Islet precursor cell (in vitro differentiated cells): ENCODE results near the gene METAP1D.

ENCODE experiments used
- DNase-seq: peaks from one replicate; pipeline ENCODE4 v3.0.0-alpha.2; 2018

Gene METAP1D

DNA sequence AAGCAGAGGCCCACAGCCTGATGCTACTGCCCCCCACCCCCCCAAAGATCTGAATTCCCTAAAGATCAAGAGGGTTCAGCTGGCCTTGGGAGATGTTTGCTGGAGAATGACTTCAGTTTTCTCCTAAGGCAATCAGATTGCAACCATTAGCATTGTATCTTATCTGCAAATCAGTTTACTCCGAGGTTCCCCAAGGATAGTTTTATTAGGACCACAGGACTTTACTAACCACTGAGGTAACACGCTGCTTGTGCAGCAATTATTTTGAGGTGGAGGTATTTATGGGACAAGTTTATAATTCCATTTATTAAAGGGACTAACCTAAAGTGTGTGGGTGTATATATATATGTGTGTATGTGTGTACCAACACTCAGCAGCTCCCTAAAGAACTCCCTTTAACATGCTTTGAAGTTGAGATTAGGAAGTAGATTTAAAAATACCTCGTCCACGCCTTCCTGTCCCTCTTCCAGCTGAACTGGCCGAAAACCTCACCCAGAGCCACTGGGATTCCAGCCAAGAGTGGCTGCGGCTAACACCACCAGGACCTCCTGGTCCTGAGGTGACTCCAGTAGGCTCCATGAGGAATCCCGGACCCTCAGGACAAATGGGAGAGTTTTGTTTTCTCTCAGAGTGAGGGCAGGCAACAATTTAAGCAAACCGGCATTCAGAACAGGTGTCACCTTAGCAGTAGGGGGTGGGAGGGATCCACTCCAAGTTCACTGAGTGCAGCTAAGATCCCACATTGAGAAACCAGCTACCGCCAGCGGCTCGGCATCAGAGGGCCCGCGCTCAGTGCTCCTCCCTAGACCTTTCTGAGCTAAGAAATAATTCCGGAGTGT is 82.6 kb downstream of the METAP1D start:
- no peak for DNase-seq

DNA sequence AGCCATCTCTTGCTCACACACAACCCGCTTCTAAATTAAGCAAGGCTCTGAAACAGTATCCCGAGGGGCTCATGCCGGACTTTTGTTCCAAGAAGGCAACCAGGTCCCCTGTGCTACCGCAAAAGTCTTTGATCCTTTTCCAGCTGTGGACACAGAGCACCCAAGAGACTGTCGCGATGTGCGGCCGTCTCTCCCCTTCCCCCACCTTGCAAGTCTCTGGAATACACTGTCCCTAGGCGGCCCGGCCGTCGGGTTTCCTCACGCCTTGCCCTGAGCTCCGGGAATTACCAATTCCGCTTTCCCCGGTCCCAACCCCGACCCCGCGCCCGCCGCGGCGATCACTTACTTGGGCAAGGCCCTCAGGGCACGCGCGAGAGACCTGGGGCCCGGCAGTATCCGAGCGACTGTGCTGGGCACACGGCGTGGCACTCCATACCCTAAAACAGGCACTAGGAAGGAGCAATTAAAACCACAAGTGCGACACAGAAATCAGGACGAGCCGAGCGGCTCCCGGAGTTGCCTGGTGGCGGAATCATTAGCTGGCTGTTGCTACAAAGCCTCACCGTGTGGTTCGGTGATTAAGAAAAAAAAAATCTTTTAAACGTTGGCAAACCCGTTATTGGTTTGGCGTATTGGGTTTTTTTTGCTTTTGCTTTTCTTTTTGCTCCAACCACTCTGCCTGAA is 83.3 kb downstream of the METAP1D start:
- DNase-seq: no peak

DNA sequence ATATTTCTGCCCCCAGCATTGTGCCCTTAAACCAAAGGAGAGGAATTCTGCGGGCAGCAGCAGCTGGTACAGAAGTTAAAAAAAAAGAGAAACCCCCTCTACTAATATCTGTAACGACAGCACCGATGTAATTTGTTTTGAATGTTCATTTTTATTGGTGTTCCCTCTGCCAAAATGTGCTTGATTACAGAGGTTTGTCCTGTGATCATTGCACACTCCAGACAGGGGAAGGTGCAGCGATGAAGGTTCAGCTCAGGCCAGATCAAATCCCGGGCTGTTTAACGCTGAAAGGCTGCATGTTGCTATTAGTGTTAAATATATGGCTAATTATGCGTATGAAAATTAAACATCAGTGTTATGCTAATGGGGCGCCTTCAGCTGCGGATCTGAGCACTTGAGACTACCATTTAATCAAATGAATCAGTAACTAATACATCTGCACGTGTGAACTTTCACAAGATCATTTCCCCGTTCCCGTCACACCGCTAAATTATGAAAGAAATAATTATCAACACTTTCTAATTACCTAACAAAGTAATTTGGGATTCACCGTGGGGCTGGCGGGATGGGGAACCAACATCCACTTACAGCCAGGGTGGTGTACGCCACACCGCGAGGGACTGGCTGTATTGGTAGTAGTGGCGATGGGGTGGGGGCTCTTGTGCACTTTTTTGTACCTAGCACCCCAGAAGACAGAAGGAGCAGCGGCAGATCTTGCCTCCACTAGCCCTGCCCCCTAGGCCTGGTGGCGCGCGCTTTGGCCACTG is 84.1 kb downstream of the METAP1D start:
- no peak for DNase-seq

DNA sequence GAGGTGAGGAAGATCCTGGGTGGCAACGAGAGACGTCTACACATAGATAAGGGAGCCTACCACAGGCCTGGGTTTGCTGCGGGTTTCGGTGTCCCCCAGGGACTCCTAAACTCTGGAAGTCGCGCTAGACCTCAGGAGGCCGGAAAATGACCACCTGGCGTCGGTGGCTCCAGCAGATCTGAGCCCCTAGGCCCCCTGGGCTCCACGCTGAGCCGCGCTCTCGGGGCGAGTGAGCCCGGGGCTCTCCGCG is 84.6 kb downstream of the METAP1D start:
- DNase-seq: peak; percentile 73

DNA sequence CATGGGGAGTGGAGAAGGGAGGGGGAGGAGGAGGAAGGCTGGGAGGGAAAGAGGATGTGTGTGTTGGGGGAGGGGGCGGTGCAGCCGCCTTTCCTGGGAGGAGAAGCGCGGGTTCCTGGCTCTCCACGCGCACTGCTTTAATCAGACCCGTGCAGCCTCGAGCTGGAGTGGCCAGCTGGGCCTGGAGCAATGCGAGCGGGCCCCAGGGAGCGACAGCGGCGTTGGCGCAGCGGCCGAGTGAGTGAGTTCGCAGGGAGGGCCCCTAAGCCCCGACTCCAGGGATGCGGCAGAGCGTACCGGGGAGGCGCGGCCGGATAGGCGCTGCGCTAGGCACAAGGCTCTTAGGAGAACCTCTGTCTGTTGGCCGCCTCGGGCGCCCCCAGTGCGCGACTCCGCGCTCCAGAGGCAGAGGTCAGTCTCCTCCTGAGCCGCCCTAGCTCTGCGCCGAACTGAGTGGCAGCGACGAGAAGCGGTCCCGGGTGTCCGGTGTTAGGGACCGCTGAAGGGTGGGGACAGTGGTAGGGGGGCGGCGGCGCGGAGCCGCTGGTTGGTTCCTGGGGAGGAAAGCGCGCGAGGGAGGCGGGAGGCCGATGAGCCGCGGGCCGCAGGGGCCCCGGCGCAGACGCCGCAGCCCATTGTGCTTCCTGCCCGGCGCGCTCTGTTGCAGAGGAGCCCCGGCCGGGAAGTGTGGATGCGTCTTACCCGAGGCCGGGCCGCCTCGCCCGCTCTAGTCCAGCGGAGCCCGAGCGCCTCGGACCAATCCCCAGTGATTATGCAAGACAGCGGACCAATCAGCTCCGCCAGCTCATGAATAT is 85.1 kb downstream of the METAP1D start:
- DNase-seq: peak; percentile 98

DNA sequence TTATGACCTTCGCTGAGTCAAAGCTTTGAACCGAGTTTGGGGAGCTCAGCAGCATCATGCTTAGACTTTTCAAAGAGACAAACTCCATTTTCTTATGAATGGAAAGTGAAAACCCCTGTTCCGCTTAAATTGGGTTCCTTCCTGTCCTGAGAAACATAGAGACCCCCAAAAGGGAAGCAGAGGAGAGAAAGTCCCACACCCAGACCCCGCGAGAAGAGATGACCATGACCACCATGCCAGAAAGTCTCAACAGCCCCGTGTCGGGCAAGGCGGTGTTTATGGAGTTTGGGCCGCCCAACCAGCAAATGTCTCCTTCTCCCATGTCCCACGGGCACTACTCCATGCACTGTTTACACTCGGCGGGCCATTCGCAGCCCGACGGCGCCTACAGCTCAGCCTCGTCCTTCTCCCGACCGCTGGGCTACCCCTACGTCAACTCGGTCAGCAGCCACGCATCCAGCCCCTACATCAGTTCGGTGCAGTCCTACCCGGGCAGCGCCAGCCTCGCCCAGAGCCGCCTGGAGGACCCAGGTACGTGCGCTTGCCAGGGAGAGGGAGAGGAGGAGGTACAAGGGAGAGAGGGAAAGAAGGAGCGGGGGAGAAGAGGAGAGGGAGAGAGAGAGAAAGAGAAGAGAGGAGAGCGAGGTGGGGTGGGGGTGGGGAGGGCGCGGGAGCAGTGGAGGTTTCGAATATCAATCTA is 85.9 kb downstream of the METAP1D start, which contains the start of gene DLX1:
Gene DLX1, plus strand, starts transcription at position 48 of the 700 bp plus-strand sequence. Its CDS starts 171 bp downstream, at position 219.
- DNase-seq: peak; percentile 85

DNA sequence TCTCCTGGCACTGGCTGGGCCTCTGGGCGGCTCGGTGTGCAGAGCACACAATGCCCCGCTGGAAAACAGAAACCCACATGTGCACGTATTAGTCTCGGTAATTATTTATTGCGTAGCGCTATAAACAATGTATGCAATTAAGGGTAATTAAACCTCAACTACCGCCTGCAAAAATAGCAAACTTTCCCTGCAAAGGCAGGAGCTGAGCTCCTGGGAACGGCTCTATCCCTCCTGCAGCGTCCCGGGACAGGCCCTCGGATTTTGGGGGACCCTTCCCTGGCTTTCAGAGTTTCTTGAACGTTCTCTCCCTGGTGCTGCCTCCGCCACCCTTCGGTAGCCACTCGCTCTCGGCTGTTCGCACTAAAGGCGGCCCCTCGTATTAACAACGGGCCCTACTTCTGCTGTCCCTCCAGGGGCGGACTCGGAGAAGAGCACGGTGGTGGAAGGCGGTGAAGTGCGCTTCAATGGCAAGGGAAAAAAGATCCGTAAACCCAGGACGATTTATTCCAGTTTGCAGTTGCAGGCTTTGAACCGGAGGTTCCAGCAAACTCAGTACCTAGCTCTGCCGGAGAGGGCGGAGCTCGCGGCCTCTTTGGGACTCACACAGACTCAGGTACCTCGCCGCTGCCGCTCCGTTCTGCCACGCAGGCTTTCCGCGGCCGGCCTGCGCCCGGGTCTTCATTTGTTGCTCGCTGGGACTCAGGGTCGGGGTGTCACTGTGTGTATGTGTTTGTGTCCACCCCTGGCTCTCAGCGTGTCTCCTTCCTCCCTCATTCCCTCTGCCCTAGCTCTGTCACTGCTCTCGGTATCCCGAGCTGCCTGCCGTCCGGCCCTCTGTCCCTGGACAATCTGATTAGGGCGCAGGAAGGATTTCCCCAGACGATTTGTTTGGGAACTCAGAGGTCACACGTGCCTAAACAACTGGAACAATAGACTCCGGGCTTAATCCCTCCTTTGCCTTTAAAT is 86.8 kb downstream of the METAP1D start:
- peak; percentile 90 for DNase-seq

DNA sequence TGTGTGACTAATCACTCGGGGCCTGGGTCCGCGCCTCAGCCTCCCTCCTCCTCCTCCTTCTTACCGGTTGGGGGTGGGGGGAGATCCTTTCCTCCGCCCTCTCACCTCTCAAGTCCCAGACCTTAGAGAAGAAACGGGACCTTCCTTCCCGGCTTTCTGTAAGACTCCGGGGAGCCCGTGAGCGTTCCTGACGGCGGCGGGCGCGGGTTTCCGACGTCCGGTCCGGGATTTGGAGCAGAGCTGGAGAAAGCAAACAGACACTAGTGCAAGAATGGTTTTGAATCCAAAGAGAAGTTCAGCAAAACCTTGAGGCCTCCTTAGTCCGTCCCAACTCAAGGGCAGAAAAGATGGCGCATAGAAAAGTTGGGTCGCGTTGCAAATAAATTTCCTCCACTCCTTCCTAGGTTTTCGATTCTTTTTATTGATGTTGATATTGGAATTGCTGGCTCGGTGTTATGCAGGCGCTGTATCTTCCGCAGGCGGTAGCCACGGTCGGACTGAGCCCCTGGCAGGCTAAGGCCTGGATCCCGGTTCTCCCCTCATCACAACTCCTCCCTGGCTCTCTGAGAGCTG is 87.5 kb downstream of the METAP1D start:
- peak; percentile 75 for DNase-seq

DNA sequence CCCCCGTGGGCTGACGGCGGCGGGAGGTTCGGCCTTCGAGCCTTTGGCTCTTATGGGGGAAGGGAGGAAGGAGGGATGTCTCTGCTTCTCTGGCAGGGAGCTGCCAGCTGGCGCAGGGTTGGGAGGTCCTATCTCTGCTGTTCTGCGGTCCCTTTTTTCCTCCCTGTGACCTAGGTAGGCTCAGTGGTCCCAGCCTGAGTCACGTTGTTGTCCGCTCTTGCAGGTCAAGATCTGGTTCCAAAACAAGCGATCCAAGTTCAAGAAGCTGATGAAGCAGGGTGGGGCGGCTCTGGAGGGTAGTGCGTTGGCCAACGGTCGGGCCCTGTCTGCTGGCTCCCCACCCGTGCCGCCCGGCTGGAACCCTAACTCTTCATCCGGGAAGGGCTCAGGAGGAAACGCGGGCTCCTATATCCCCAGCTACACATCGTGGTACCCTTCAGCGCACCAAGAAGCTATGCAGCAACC is 88.1 kb downstream of the METAP1D start:
- no peak for DNase-seq

DNA sequence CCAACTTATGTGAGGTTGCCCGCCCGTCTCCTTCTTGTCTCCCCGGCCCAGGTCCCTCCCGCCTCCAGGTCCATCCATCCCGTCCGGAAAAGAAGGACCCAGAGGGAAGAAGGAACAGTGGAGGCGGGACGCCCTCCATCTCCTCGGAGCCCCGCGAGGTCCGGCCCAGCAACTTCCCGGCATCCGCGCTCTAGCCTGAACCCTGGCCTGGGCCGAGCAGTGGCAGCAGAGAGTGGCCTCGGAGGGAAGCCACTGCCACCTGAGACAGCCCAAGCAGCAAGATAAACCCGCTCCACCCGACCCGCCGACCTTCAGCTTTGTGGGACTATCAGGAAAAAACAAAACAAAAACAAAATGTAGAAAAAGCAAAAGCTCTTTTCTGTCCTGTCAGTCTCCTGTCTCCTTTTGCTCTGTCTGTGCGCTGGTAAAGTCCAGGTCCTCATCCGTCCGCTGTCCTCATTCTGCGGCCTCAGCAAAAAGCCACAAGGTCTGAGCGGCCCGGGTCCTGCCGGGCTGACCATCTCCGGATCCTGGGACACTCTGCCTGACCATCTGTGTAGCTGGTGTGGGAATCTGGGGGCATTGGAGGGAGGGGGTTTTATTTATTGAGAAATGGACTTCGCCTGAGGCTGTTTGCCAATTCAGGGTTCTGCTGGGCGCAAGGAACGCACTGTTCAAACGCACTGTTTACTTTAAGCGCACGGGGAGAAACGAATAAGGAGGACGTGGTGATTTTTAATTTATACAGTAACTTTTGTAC is 88.7 kb downstream of the METAP1D start:
- DNase-seq: no peak

DNA sequence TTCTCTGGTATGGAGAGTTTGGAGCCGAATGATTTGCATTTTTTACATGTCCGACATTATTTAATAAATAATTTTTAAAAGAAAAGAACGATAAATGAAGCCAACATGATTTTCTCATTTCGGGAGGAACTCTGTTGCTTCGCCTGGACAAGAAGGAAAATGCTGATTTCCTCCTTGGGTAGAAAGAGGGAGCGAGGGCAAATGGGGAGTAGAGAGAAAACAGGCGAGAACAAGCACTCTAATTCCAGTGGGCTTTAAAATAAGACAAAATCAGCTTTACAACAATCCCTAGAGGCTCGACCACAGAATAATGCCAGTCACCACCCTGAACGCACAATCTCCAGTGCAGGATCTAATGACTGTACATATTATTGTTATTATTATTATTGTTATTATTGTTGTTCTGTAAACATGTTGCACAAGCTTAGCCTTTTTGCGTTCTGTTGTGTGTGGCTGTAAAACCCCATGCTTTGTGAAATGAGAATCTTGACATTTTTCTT is 89.3 kb downstream of the METAP1D start:
- DNase-seq: no peak

DNA sequence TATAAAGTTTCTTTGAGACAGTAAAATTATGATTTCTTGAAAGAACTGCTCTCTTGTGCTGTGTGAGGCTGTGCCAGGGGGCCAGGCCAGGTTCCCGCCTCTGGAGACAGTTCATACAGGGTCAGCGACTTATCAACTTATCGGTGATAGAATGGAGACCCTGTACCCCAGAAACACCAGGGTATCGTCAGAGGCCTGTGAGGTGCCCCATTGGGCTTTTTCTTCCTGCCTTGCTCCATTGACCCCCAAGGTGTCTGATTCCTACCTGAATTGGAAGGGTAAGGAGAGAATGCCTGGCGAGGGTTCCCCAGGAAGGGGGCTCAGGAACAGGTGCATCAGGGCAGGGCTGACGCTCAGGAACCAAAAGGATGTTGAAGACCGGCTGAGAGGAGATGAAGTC is 89.9 kb downstream of the METAP1D start:
- DNase-seq: no peak

DNA sequence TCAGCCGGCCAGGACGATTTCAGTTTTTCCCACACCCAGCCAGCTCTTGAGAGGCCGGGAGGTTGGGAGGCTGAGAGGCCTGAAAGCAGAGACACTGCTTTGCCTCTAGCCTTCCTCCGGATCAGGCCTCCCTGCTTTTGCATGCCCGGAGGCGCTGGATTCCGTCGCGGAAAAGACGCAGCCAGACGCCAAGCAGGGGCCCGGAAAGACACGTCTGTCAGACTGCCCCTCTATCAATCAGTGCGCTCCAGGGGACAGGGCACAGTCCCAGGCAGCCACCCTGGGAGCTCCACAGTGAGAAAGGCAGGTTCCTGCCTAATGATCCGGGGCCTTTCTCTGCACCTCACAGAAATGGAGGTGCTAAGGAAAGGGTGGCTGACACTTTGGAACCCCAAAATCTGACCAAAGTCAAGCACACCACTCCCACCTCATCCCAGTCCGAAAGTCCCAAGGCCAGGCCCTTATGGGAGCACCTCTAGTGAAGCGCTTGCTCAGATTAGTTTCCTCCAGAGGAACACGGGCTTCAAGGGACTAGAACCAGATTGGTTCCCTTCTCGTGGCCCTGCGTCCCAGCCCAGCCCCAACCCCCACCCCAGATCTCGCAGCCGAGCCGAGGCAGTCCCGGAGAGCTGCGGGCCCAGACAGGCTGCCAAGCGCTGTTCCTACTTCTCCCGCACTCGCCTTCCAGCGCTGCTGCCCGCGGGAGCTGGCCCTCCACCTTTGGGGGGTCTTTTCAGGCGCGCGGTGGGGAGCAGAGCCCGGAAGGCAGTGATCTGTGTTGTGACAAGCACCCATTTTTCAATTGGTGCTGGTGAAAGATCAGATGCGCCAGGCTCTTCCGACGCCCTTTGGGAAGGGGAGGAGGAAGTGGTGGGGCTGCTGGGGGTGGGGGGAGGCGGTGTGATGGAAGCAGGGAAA is 90.5 kb downstream of the METAP1D start:
- peak; percentile 97 for DNase-seq

DNA sequence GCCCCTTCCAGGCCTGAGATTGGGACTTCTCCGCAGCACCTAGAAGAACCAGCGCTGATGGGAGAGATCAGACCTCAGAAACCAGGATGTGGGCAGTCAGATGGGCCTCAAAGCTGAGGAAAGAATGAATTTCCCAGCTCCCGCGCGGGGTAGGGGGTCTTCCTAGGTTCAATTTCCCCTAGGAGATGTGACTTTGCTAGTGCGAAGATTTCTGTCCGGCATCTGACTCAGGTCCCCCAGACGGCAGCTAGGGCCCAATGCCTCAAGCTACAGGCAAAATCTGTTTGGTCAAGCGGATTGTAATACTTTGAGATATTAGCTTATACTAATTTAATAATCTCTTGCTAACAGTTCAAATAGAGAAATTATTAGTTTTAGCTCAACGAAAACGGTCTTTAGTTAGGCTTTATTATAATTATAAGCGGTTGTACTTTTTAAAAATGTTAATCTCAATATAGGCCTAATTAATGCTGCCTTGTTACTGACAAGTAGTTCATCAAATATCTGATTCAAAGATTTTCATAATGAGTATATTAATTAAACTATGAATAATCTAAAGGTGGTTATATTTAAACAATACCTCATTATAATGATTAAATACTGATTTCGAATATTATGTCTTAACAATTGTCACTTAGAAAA is 91.4 kb downstream of the METAP1D start:
- peak; percentile 53 for DNase-seq

DNA sequence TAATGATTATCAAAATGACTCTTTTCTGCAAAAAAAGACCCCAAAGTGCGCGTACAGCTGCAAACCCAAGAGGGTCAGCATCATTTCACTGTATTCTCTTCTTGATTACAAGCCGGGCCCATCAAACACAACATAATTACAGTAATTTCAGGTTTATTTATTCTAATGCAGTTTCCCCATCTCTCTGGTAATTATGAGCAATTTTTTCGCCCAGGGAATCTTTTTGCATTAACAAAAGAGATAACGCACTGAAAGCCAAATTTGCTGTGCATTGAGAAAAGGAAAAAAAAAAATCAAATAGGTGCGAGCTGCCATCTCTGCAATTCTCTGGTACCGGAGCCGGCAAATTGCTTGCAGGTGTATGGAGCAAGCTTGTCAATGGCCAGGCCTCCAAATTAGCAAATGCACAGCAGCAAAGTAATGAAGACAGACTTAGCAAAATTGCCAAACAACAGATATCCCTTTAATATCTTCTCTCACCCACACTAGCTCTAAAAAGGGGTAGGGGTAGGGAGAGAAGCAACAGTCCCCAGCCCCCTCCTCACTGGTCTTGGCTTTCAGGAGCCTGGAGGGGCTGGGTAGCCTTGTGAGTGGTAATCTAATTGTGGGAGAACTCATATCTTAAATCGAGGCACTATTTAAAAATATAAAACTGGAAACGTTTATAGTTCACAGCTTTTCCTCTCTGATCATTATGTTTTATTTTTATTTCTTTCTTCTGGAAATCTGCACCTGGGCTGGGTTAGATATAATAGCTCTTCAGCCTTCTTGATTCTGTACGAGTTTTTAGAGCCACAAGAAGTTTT is 92.2 kb downstream of the METAP1D start:
- DNase-seq: no peak

DNA sequence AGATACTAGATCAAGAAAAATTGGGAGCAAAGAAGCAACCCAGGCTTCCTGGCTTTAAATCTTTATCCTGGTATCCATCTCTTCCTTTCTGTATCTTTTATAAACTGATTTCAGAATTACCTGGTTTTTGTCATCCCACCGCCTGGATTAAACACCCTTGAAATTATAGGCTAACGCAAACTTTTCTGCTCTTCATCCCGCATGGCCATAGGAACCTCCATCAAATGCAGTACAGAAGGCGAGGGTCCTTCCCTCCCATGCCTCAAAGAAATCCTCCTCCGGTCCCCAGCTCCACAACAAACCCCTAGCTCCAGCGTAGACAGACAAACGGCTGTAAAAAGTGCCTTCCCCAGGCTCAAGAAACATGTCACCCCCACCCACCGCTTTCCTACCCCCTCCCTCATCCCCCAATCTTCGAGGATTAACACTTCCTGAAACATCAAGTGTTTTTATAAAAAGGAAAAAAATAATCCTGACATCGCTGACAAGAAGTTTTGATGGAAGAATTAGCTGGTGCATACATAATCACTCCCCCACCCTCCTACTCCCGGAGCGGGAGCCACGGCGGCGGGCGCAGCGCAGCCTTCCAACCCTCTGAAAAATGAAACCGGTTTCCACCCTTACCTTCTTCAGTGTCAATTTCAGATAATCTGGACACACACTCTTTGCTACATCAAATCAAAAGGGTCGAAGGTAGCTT is 93.1 kb downstream of the METAP1D start:
- no peak for DNase-seq
